DOHH2 (cell line): Measurements from ENCODE around the gene BTBD17.

Experiments used
- H3F3A ChIP-seq: fragments of 200-600 bp; sonication (generic), shearing (Covaris generic); 2 replicates; pipeline ENCODE4 v1.6.0; 2016; ENCODE audit warnings: antibody characterized with exemption, mild to moderate bottlenecking; ENCODE audit not compliant: control insufficient read depth, insufficient read depth
- H3K27ac ChIP-seq: fragments of 200-600 bp; sonication (generic); 2 replicates; pipeline ENCODE4 v1.5.1; 2014; ENCODE audit warnings: low read depth, mild to moderate bottlenecking, low read length, moderate library complexity
- H3K27me3 ChIP-seq: fragments of 200-600 bp; sonication (generic); 2 replicates; pipeline ENCODE4 v1.6.1; 2014; ENCODE audit warnings: mild to moderate bottlenecking, low read length, mixed read lengths; ENCODE audit not compliant: control insufficient read depth
- H3K36me3 ChIP-seq: fragments of 200-600 bp; sonication (generic); 2 replicates; pipeline ENCODE4 v1.6.1; 2014; ENCODE audit warnings: mild to moderate bottlenecking, low read length, moderate library complexity, mixed read lengths; ENCODE audit not compliant: control insufficient read depth
- H3K4me1 ChIP-seq: fragments of 200-600 bp; sonication (generic); 2 replicates; pipeline ENCODE4 v1.6.1; 2014; ENCODE audit warnings: mild to moderate bottlenecking, low read length, mixed read lengths; ENCODE audit not compliant: control insufficient read depth
- H3K4me2 ChIP-seq: fragments of 200-600 bp; sonication (generic); 2 replicates; pipeline ENCODE4 v1.6.0; 2014; ENCODE audit warnings: mild to moderate bottlenecking, low read length, moderate library complexity
- H3K4me3 ChIP-seq: fragments of 200-600 bp; sonication (generic); 2 replicates; pipeline ENCODE4 v1.5.1; 2014; ENCODE audit warnings: mild to moderate bottlenecking, low read length, mixed read lengths
- H3K79me2 ChIP-seq: fragments of 200-600 bp; sonication (generic); 2 replicates; pipeline ENCODE4 v1.6.1; 2014; ENCODE audit warnings: mild to moderate bottlenecking, low read length, mixed read lengths; ENCODE audit not compliant: control insufficient read depth
- H3K9me2 ChIP-seq: fragments of 200-600 bp; sonication (generic); replicated peaks from 2 replicates; pipeline ENCODE4 v1.6.1; 2014; ENCODE audit warnings: mild to moderate bottlenecking, low read length, mixed read lengths; ENCODE audit not compliant: control insufficient read depth
- H3K9me3 ChIP-seq: fragments of 200-600 bp; sonication (generic); 2 replicates; pipeline ENCODE4 v1.6.1; 2014; ENCODE audit warnings: antibody characterized with exemption, low read length, mixed read lengths; ENCODE audit not compliant: control insufficient read depth, insufficient read depth
- H4K20me1 ChIP-seq: fragments of 200-600 bp; sonication (generic); 2 replicates; pipeline ENCODE4 v1.6.0; 2014; ENCODE audit warnings: low read depth, mild to moderate bottlenecking, antibody characterized with exemption, low read length, moderate library complexity; ENCODE audit not compliant: control insufficient read depth, insufficient read depth
- CTCF ChIP-seq: fragments of 200-600 bp; sonication (generic); IDR thresholded peaks from one replicate; pipeline ENCODE4 v1.5.1; 2014; ENCODE audit warnings: antibody characterized with exemption, mild to moderate bottlenecking, low read depth, low read length; ENCODE audit not compliant: poor library complexity, severe bottlenecking
- EZH2phosphoT487 ChIP-seq: fragments of 200-600 bp; sonication (generic); IDR thresholded peaks from 2 replicates; pipeline ENCODE4 v1.6.1; 2017; ENCODE audit warnings: borderline replicate concordance, mild to moderate bottlenecking, antibody characterized with exemption, low read length, moderate library complexity, mixed read lengths

The BTBD17 gene

GRCh38 chr17:74357466-74357809 is 4.2 kb downstream of the BTBD17 start:
- TF ChIP-seq EZH2phosphoT487 (no peak), CTCF (no peak)
- no peak overlapping the region for H3K4me3 ChIP-seq
- no peaks in the 10 kb centered on the region for H3K79me2 ChIP-seq
- H3K9me3 ChIP-seq, result no peaks in the 10 kb centered on the region
- no peaks in the 10 kb centered on the region for H3K9me2 ChIP-seq
- no peak overlapping the region for H3K27ac ChIP-seq
- no peak overlapping the region for H3K4me2 ChIP-seq
- no peaks in the 10 kb centered on the region for H3F3A ChIP-seq
- H4K20me1 ChIP-seq, result no peaks in the 10 kb centered on the region
- H3K36me3 ChIP-seq, result no peaks in the 10 kb centered on the region
- H3K27me3 ChIP-seq, result no peaks in the 10 kb centered on the region
- H3K4me1 ChIP-seq, result no peaks in the 10 kb centered on the region

GRCh38 chr17:74356646-74357465 is 4.8 kb downstream of the BTBD17 start:
- H3K27me3 ChIP-seq, result no peaks in the 10 kb centered on the region

GRCh38 chr17:74355065-74355464 is 6.6 kb downstream of the BTBD17 start:
- TF ChIP-seq EZH2phosphoT487, result no peak
- TF ChIP-seq CTCF, result no peak
- Histone ChIP-seq H3K79me2 (no peaks in the 10 kb centered on the region), H3K27ac (no peak overlapping the region), H3K27me3 (no peaks in the 10 kb centered on the region), H3F3A (no peaks in the 10 kb centered on the region), H3K9me3 (no peaks in the 10 kb centered on the region), H3K4me2 (no peak overlapping the region), H3K4me1 (no peaks in the 10 kb centered on the region), H3K9me2 (no peaks in the 10 kb centered on the region), H4K20me1 (no peaks in the 10 kb centered on the region), H3K36me3 (no peaks in the 10 kb centered on the region), H3K4me3 (no peak overlapping the region)

More at GRCh38 chr17:74356646-74357465, 4.8 kb downstream of the BTBD17 start:
- Histone ChIP-seq H4K20me1 (no peaks in the 10 kb centered on the region), H3K9me2 (no peaks in the 10 kb centered on the region), H3K9me3 (no peaks in the 10 kb centered on the region), H3K36me3 (no peaks in the 10 kb centered on the region), H3K4me1 (no peaks in the 10 kb centered on the region), H3K27ac (no peak overlapping the region), H3K4me2 (no peak overlapping the region), H3K79me2 (no peaks in the 10 kb centered on the region), H3F3A (no peaks in the 10 kb centered on the region), H3K4me3 (no peak overlapping the region)
- TF ChIP-seq EZH2phosphoT487 (no peak), CTCF (no peak)
